ENCODE results near the gene SH3RF3. TPM values are rescaled to one million over a fixed set of nuclear protein-coding genes. Genes with fewer than 3 reads are reported as not detected.

Gene SH3RF3
- total RNA-seq, 3 donors from 2014 or later = 3.2 to 5.6 (median 4.6) TPM

DNA sequence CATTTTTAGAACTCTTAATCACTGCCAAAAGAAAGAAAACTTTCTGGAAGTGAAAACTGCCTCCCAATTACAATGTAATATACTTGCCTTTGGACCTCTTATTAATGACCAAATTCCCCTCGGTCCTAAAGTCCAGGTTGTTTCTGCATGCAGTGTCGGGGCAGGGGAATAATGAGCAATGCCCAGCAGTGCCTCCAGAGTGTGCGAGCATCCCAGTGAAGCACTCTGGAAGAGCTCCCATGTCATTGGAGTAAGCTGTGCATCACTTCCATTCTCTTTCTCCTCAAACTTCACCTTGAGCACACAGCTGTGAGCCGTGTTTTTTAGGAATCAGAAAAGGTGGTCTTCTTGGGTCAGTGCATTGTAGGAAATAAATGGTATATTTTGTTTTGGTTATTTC, 107.1 kb downstream of the SH3RF3 start:
- Histone ChIP-seq H3K4me1 (no peaks in the 10 kb centered on the region), H3K4me3 (no peak overlapping the region), H3K36me3 (no peaks in the 10 kb centered on the region), H3K27ac (no peak overlapping the region), H3K9me3 (no peaks in the 10 kb centered on the region), H3K27me3 (no peaks in the 10 kb centered on the region)
- TF ChIP-seq POLR2AphosphoS5 (IDR thresholded peaks at IDR 0.05) (no peak), POLR2A (IDR thresholded peaks at IDR 0.05) (no peak)
- TF ChIP-seq, protein P1, sequence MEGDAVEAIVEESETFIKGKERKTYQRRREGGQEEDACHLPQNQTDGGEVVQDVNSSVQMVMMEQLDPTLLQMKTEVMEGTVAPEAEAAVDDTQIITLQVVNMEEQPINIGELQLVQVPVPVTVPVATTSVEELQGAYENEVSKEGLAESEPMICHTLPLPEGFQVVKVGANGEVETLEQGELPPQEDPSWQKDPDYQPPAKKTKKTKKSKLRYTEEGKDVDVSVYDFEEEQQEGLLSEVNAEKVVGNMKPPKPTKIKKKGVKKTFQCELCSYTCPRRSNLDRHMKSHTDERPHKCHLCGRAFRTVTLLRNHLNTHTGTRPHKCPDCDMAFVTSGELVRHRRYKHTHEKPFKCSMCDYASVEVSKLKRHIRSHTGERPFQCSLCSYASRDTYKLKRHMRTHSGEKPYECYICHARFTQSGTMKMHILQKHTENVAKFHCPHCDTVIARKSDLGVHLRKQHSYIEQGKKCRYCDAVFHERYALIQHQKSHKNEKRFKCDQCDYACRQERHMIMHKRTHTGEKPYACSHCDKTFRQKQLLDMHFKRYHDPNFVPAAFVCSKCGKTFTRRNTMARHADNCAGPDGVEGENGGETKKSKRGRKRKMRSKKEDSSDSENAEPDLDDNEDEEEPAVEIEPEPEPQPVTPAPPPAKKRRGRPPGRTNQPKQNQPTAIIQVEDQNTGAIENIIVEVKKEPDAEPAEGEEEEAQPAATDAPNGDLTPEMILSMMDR (IDR thresholded peaks at IDR 0.05) = no peak
- no peak for DNase-seq (ENCODE audit: low spot score in 2 of 2)
- intact Hi-C loops (cut with DNase I; ENCODE audit: low total_unique reads) = no loop called here

DNA sequence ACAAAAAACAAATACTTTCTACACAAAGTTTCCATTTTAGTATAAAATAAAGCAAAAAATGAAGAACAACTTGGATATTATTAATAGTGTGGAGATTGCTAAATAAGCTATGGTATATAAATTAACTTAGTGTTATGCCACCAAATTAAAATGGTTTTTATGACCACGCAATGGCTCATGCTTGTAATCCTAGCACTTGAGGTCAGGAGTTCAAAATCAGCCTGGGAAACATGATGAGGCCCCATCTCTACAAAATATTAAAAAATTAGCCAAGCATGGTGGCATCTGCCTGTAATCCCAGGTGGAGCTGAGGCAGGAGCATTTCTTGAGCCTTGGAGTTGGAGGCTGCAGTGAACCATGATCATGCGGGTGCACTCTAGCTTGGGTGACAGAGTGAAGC, 108.8 kb downstream of the SH3RF3 start:
- no peaks in the 10 kb centered on the region for H3K27me3 ChIP-seq
- H3K4me1 ChIP-seq = peaks cover 5 to 11% of the 10 kb centered on the region in 2 donors
- no peak overlapping the region for H3K4me3 ChIP-seq
- H3K36me3 ChIP-seq = no peaks in the 10 kb centered on the region
- intact Hi-C loops (cut with DNase I; ENCODE audit: low total_unique reads) = no loop called here
- no peaks in the 10 kb centered on the region for H3K9me3 ChIP-seq
- no peak for DNase-seq (ENCODE audit: low spot score in 2 of 2)
- H3K27ac ChIP-seq = no peak overlapping the region
- TF ChIP-seq, protein P1 (IDR thresholded peaks at IDR 0.05) = no peak
- no peak for TF ChIP-seq POLR2A (IDR thresholded peaks at IDR 0.05)
- TF ChIP-seq POLR2AphosphoS5 (IDR thresholded peaks at IDR 0.05) = no peak

DNA sequence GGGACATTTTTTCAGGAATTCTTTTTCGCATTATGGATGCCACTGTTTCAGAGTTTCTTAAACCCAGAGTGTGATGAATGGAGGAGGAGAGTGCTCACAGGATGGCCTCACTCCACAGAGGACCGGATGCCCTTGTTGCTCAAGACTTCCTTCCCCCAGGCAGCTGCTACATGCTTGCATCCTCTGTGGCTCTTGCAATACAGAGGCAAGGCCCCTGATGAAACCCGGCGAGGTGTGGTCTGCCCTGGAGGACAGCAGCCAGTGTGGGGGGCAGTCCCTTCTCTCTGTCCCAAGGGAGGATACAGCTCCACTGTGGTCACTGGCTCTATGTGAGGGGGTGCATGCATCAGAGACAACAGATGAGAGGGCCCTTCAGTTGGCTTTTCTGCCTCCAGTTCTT, 109.6 kb downstream of the SH3RF3 start:
- H3K9me3 ChIP-seq = no peaks in the 10 kb centered on the region
- intact Hi-C loops (cut with DNase I; ENCODE audit: low total_unique reads) = no loop called here
- H3K4me3 ChIP-seq = no peak overlapping the region
- peak in 1 of 2 donors; percentile 53 for DNase-seq (ENCODE audit: low spot score in 2 of 2)
- peak overlapping the region in 1 of 2 donors; percentile 12 for H3K27ac ChIP-seq
- TF ChIP-seq, protein P1 (IDR thresholded peaks at IDR 0.05) = no peak
- TF ChIP-seq POLR2A (IDR thresholded peaks at IDR 0.05) (no peak), POLR2AphosphoS5 (IDR thresholded peaks at IDR 0.05) (peak in 2 of 3 donors; percentile 19 to 75)
- no peaks in the 10 kb centered on the region for H3K36me3 ChIP-seq
- no peaks in the 10 kb centered on the region for H3K27me3 ChIP-seq
- H3K4me1 ChIP-seq = peaks cover 11 to 15% of the 10 kb centered on the region in 2 donors

DNA sequence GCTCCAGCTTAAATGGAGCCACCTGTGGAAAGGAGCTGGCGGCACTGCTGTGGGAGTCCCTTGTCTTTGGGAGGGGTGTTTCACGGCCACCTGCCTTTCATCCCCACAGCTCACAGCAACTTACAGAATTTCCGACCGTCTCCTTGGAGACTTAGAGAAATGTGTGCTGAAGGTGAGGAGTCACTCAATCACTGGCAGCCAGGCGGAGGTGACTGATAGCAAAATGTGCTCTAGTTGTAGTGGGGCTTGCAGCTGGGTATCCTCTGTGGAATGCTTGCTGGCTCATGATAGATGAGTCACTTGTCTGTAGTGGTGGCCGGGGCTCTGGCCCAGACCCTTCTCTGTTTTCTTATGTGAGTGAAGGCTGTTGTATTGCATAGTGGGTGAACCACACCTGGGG, 110.7 kb downstream of the SH3RF3 start:
- Histone ChIP-seq H3K4me3 (no peak overlapping the region), H3K36me3 (no peaks in the 10 kb centered on the region), H3K4me1 (peaks cover 11 to 15% of the 10 kb centered on the region in 2 donors), H3K27ac (no peak overlapping the region), H3K9me3 (no peaks in the 10 kb centered on the region), H3K27me3 (no peaks in the 10 kb centered on the region)
- intact Hi-C loops (cut with DNase I; ENCODE audit: low total_unique reads) = no loop called here
- DNase-seq (ENCODE audit: low spot score in 2 of 2) = no peak
- TF ChIP-seq POLR2AphosphoS5 (IDR thresholded peaks at IDR 0.05) = no peak
- TF ChIP-seq, protein P1 (IDR thresholded peaks at IDR 0.05) = no peak
- no peak for TF ChIP-seq POLR2A (IDR thresholded peaks at IDR 0.05)

DNA sequence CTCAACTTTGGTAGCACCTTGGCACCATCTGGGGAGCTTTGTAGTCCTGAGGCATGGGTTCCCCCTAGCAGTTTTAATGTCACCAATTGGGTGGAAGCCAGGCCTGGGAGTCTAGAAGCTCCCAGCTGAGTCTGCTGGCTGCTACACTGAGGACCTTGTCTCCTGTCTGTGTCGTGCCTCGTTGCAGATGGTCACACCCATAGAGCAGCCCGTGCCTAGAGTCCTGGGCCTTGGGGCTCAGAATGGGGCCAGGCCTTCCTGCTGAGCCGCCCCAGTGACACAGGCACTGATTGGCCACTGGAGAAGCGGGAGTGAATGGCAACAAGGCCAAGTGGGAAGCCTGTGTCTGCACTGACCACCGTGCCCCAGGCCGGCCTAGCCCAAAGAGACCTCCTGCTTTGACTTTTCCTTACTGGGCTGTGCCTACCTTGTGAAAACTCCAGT, 113.2 kb downstream of the SH3RF3 start:
- peak overlapping the region; percentile 87 to 98 for H3K27ac ChIP-seq
- no peak overlapping the region for H3K4me3 ChIP-seq
- H3K36me3 ChIP-seq = no peaks in the 10 kb centered on the region
- intact Hi-C loops (cut with DNase I; ENCODE audit: low total_unique reads) = no loop called here
- peaks cover 11 to 18% of the 10 kb centered on the region in 2 donors for H3K4me1 ChIP-seq
- no peak for TF ChIP-seq POLR2A (IDR thresholded peaks at IDR 0.05)
- TF ChIP-seq, protein P1 (IDR thresholded peaks at IDR 0.05) = no peak
- TF ChIP-seq POLR2AphosphoS5 (IDR thresholded peaks at IDR 0.05) = no peak
- H3K9me3 ChIP-seq = no peaks in the 10 kb centered on the region
- H3K27me3 ChIP-seq = no peaks in the 10 kb centered on the region
- peak in 1 of 2 donors; percentile 25 for DNase-seq (ENCODE audit: low spot score in 2 of 2)

All from breast epithelium (tissue), 4 donors.